GM21723 (cell line): Measurements from ENCODE around the gene XPR1.
A peak's percentile ranks its signal among the peaks of the same experiment; 100 is the strongest.

Source experiments
- ATAC-seq: cut with Tn5 transposase; IDR thresholded peaks from one replicate; pipeline ENCODE4 v1.9.1; 2021; ENCODE audit warnings: mild to moderate bottlenecking, moderate library complexity; ENCODE audit not compliant: unreplicated experiment

Gene XPR1

DNA sequence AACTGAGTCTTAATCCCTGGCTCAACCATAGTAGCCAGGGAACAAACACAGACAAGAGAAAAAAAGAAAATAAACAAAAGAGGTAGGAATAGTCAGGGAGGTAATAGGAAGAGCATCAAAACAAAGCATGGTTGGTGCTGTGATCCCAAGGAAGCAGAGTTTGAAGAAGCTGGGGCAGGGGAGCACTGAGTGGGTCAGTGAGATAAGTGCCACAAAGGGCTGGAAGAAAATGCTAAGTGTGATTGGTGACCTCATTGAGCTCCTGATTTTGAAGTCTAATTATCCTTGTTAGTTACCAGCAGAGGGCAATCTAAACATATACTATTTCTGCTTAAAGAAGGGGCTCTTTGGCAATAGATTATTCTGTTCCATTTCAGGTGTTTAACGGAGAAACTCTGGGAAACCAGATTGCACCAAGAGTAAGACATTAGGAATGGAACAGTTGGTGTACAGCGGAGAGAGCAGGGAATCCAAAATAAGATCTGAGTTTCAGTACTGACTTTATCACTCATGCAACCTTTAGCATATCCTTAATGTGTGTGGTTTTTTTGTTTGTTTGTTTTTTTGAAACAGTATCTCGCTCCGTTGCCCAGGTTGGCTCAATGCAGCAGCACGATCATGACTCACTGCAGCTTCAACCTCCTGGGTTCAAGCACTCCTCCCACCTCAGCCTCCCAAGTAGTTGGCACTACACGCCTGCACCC is 250.1 kb downstream of the XPR1 start:
- no peak for ATAC-seq

DNA sequence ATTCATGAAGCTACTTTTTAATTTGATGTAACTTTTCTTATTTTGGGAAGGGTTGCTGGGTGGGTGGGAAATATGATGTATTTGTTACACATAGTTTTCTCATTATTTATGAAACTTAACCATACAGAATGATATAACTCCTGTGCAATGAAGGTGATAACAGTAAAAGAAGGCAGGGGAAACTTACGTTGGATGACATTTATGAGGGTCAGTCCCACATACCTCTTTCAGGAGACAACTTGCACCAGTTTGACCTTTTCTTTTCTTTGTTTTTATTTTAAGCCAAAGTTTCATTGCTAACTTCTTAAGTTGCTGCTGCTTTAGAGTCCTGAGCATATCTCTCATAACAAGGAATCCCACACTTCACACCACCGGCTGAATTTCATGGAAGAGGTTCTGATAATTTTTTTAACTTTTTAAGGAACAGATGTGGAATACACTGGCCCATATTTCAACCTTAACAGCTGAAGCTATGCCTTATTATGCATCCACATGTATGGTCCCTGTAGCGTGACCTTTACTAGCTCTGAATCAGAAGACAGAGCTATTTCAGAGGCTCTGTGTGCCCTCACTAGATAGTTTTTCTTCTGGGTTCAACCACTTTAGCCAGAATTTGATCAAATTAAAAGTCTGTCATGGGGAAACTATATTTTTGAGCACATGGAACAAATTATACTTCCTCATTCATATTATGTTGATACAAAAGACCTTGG is 252.9 kb downstream of the XPR1 start:
- ATAC-seq, result no peak

DNA sequence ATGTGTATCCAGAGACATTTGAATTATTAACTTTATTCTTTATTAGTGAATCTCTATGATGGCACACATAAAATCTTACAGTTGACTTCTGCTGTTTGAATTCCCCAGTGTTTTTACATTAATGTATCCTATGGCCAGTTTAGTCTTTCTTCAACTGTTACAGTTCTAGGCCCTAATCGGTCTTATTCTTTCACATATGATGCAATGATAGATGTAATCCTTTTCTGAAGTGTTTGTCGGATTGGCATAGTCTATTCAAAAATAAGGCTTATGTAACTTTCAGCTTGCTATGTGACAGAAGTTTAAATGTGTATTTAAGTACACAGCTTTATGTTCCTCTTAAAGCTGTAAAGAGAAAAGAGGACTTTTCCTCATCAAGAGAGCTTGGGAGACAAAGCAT is 254.5 kb downstream of the XPR1 start:
- ATAC-seq, result no peak

DNA sequence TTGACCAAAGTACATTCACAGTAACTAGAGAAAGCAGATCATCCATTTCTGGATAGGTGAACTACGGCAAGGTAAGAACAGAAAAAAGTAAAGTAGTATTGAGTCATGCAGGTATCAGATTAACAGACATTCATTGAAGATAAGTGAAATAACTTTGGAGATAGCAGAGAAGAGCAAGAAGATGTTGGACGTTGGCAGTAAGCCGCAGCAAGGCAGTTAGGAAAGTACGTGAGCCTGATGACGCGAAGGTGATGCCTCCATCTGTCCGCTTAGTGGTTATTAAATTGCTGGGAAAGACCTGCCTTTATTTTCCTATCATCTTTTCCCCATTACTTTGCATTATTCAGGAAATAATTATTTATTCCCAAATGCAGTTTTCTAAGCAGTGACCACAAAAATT is 256.0 kb downstream of the XPR1 start:
- no peak for ATAC-seq

GRCh38 chr1:180888870-180889269 is 257.0 kb downstream of the XPR1 start:
- ATAC-seq, result peak; percentile 88

DNA sequence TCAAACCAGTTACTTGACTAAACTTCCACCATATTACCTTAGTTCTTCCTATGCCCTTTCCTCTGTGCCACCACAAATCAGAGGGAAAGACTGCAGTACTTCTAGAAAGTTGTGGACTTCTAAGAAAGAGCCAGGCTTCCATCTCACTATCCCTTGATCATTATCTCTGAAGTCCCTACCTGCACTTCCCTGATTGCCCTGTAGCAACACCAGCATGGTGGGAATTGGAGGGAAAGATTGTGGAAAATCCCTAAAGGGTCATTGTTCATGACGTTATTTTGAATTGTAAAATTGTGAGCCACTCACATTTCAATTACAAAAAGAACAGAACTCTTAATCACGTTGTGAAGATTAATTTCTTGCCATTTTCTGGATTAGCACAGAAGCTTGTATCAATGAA is 257.5 kb downstream of the XPR1 start:
- ATAC-seq, result peak; percentile 15

GRCh38 chr1:180892272-180892671 is 260.4 kb downstream of the XPR1 start:
- ATAC-seq, result no peak

DNA sequence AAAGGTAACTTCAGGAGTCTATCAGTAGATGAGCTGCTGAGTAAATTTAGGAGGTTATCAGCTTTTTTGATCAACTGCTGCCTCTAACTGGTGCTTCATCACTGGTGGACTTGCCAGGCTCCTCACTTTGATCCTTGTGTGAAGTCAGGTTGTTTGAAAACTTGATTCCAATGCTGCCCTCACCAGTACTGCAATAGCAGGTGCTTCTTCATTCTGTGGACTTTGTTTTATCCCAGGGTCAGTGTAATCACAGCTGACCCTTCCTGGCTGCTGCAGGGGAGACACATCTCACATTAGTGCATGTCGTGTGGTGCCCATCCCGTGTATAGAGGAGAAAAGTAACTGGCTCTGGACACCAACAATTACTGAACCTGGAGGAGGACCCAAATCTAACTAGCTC is 260.9 kb downstream of the XPR1 start:
- ATAC-seq, result no peak

- ATAC-seq, result no peak
These were observed 261.8 kb downstream of the XPR1 start for GRCh38 chr1:180893614-180894013.

DNA sequence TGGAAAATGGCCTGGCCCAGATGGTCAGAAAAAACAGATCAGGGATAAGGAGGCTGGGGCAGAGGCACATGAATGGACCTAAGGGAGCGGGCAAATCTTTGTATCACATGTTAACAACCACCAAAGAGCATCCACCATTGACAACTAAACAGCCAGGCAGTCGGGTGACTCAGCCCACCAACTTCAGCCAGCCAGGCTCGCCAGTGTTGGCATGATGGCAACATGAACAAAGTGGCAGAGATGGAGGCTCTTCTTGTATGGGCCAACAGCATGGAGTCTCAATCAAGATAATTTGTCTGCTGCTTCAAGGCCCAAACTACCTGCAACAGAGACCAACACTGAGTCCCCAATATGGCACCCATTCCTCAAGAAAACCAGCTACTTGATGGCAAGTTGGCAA is 264.3 kb downstream of the XPR1 start:
- ATAC-seq, result no peak

DNA sequence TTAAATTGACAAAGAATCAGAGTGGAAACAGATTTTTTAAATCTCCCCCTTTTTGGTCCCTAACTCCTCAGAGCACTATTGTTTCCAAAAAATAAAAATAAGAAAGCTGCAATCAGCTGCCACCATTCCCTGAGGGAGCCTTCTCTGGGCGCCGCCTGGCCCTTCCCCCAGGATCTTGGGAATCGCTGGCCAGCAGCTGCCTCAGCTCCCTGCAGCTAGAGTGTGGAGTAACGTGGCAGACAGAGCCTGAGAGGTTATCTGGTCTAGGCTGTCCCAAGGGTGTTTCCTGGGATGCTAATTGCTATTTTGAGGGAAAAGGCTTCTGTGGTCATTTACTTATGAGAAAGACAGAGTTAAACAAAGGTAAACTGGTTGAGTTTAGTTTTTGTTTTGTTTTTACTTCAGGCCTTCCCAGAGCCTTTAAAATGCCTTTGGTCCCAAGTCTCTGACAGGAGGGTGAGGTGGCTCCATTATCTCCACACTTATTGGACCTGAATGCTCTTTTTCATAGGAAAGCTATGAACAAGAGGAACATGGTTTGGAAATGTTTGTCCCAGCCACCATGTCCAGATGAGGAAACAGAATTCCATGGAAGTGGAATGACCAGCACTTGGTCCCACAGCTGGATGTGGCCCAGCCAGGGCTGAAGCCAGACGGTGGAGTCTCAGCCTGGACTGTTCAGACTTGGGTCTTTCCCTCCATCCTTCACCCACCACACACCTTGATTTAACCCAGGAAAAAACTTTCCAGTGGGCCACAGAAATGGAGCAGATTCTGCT is 266.8 kb downstream of the XPR1 start:
- ATAC-seq, result no peak

GRCh38 chr1:180899262-180899661 is 267.4 kb downstream of the XPR1 start:
- ATAC-seq, result no peak

- no peak for ATAC-seq
These were observed 269.5 kb downstream of the XPR1 start for GRCh38 chr1:180901076-180901990.

DNA sequence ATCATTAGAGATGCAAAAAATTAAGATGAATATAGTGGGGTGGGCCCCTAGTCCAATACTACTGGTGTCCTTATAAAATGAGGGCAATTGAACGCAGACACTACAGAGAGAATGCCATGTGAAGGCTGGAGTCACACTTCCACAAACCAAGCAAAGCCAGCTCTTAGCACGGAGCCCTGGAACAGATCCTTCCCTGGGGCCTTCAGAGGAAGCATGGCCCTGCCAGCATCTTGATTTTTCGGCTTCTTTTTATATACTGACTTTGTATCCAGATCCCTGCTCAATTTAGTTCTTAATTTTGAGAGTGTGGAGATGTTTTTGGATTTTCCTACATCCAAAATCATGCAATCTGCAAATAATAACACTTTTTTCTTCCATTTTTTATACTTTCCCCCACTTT is 270.7 kb downstream of the XPR1 start:
- no peak for ATAC-seq

DNA sequence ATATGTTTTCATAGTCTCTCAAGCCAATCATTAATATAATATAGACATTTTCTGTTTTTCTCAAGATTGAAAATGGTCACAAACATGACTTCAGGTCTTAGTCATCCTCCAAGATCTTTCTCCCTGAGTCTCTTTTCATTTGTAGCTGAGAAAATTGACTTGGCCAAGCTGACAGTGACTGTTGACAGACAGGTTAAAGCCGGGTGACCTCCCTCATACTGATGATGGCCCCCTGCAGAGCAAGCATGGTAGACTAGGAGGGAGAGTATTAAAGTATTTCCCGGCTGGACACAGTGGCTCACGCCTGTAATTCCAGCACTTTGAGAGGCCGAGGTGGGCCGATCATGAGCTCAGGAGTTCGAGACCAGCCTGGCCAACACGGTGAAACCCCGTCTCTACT is 274.1 kb downstream of the XPR1 start:
- no peak for ATAC-seq

GRCh38 chr1:180906511-180906910 is 274.7 kb downstream of the XPR1 start:
- no peak for ATAC-seq

DNA sequence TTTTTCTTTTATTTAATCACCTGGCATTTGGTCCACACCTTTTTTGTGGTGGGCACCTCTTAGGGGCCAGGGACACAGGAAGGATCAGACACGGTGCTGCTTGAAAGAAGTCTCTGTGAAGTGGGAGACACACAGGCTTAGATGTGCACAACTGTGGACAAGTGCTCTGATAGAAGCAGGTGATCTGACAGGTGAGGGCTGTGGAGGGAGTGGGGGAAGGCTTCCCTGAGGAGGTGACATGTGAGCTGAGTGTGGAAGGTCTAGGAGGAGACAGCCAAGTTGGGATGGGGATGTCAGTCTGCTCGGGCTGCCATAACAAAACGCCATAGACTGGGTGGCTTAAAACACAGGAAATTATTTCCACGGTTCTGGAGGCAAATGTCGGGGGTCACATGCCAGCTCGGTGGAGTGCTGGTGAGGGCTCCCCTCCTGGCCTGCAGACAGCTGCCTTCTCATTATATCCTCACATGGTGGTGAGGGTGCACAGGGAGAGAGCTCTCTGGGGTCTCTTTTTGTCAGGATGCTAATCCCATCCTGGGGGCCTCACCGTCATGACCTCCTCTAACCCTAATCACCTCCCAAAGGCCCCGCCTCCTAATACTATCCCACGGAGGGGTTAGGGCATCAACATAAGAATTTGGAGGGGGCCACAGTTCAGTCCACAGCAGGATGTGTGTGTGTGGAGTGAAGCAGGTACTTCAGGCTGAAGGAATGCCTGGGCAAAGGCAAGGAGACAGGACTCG is 275.7 kb downstream of the XPR1 start:
- ATAC-seq, result no peak

DNA sequence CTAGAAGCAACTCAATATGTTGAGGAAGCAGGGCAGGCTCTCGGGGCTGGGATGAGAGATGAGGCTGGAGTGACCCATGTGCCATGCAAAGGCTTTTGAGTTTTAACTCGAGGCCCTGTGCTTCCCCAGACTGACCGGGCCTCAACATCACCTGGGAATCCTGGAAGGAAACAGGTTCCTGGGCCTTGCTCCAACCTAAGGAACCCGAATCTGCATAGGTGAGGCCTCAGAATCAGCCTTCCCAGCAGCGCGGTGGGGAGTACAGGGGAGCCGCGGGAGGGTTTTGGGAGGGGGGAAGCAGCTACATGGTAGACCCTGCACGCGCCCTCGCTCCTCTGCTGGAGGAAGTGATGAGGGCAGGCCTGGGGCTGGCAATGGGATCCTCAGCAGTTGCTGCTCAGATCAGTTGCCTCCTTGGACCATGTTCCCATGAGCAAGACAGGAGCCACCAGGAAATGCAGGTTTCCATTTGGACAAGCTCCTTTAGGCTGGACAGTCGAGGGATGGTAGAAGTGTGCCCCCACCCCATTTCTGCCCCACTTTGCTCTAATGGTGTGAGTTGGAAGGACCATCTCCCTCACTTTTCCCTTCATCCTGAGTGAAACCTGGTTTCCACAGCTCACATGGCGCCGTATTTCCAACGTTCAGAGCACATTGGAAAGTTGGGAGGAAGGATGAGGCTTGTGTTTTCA is 276.4 kb downstream of the XPR1 start:
- ATAC-seq, result no peak

GRCh38 chr1:180909005-180909414 is 277.2 kb downstream of the XPR1 start:
- ATAC-seq, result peak; percentile 42
